Activated CD4-positive, alpha-beta memory T cell treated with anti-CD3 and anti-CD28 coated beads, Interleukin-2, amount 10 ng/mL, durations not matched to agents 7 days and 5 days (primary cell): ENCODE measurements around the gene EYS. TPM values are rescaled to one million over a fixed set of nuclear protein-coding genes. Genes with fewer than 3 reads are reported as not detected.
"Not testable (repeated sequence)": the region's sequence is repeated elsewhere in the genome, so short reads cannot be mapped to it uniquely, and the experiment has no call there.

Source experiments
- CTCF ChIA-PET: fragments of 350-600 bp; sonication (Branson Sonifier 250); formaldehyde crosslinking; loops from one replicate; lab custom pipeline; 2021; ENCODE audit warnings: antibody characterized with exemption, inconsistent platforms; lab: Charles Lee
- POLR2A ChIA-PET: fragments of 350-600 bp; sonication (Branson Sonifier 250); formaldehyde crosslinking; loops from one replicate; lab custom pipeline; 2021; ENCODE audit warnings: antibody characterized with exemption; lab: Charles Lee
- DNase-seq: peaks from one replicate; pipeline ENCODE4 v3.0.0-alpha.2; 2020
- H3K27ac Mint-ChIP-seq: one replicate; pipeline ENCODE4 v1.8.0; 2021; ENCODE audit warnings: mild to moderate bottlenecking, mixed read lengths
- H3K27me3 Mint-ChIP-seq: one replicate; pipeline ENCODE4 v1.8.0; 2021; ENCODE audit warnings: mixed read lengths
- H3K36me3 Mint-ChIP-seq: one replicate; pipeline ENCODE4 v1.8.0; 2021; ENCODE audit warnings: low read depth, mixed read lengths
- H3K4me1 Mint-ChIP-seq: one replicate; pipeline ENCODE4 v1.8.0; 2021; ENCODE audit warnings: mixed read lengths
- H3K4me3 Mint-ChIP-seq: one replicate; pipeline ENCODE4 v1.8.0; 2021; ENCODE audit warnings: mild to moderate bottlenecking, mixed read lengths
- H3K9me3 Mint-ChIP-seq: one replicate; pipeline ENCODE4 v1.8.0; 2021; ENCODE audit warnings: mixed read lengths
- total RNA-seq, 2 experiments: library from RNA; stranded (reverse); gene quantifications; one replicate each; pipeline ENCODE4 v1.2.3, GENCODE V29; 2021

Gene EYS
- total RNA-seq, 2 experiments from 2014 or later = not detected

DNA sequence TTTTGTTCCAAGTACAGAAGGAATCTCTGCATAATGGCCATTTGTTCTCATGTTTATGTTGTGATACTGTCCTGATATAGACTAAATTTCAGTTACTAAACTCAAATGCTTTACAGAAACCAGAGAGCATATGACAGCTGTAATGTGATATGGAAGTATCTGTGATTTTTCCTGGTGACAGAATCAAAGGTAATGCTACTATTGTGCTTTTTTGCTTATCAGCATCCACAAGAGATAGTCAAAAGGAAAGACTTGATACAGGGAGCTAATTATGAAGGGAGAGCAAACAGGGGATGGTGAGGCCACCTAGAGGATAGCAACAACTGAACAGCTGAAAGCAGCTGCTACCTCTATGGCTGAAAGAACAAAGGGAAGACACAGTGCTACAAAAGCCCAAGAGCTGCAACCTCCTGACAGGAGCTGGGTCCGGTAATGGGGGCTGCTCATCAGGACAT is 1890.0 kb downstream of the EYS start:
- H3K4me3 Mint-ChIP-seq = no peak overlapping the region
- H3K9me3 Mint-ChIP-seq = no peaks in the 10 kb centered on the region
- H3K27ac Mint-ChIP-seq = no peak overlapping the region
- H3K36me3 Mint-ChIP-seq = no peaks in the 10 kb centered on the region
- H3K27me3 Mint-ChIP-seq = peaks cover 7% of the 10 kb centered on the region
- no peaks in the 10 kb centered on the region for H3K4me1 Mint-ChIP-seq
- ChIA-PET POLR2A (no interaction called here), CTCF (no interaction called here)
- DNase-seq = no peak

DNA sequence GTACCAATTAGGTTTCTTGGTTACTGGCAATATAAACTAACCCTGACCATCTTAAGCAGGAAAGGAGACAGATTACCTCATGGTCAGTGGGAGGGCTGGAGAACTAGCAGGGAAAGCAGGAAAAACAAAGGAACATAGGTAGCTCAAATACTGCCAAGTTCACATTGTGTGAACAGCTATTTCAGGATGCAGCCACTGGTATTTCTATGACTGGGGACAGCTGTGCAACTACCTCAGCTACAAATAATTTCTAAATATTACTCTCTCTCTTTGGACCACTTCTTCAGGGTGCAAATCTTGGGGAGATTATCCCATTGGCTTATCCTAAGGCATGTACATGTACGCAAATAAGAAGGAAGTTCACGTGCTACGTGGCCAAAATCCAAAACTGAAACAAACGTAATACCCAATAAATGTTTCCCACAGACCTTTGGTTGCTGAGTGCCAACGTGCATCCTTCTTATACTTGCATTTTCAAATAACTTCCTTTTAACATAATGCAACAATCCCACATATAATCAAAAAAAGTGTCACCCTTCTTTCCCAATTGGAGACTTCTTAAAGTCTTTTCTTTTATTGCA is 1890.5 kb downstream of the EYS start:
- no peaks in the 10 kb centered on the region for H3K9me3 Mint-ChIP-seq
- H3K27ac Mint-ChIP-seq = no peak overlapping the region
- POLR2A ChIA-PET = no interaction called here
- H3K4me3 Mint-ChIP-seq = no peak overlapping the region
- CTCF ChIA-PET = interaction anchor here (1.0 kb wide), 1 partner anchor 14 kb away, joined by 3 read pairs; no protein-coding TSS in a partner anchor
- no peak for DNase-seq
- no peaks in the 10 kb centered on the region for H3K36me3 Mint-ChIP-seq
- H3K27me3 Mint-ChIP-seq = peaks cover 9% of the 10 kb centered on the region
- no peaks in the 10 kb centered on the region for H3K4me1 Mint-ChIP-seq

DNA sequence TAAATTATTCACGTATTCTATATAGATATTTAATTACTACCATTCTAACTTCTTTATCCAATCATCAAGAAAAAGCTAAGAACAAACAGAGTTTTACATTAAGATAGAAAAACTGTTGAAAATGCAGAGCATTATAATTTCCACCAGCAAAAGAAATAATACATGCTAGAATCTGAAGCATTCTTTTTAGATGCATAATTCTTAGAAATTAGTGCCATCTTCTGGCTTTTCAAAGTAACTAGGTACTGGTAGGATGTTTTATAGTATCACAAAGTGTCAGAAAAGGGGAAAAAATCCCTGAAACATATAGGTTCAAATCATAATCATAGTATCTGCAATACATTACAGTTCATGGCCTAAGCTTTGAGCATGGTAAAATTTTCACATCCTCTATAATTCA is 1892.6 kb downstream of the EYS start:
- no peak overlapping the region for H3K4me3 Mint-ChIP-seq
- POLR2A ChIA-PET = no interaction called here
- no peaks in the 10 kb centered on the region for H3K9me3 Mint-ChIP-seq
- CTCF ChIA-PET = interaction anchor here (0.5 to 1.1 kb wide), 2 partner anchors 11 to 179 kb away, joined by 3 to 4 read pairs; no protein-coding TSS in a partner anchor
- no peaks in the 10 kb centered on the region for H3K36me3 Mint-ChIP-seq
- no peak overlapping the region for H3K27ac Mint-ChIP-seq
- H3K4me1 Mint-ChIP-seq = no peaks in the 10 kb centered on the region
- peaks cover 6% of the 10 kb centered on the region for H3K27me3 Mint-ChIP-seq
- DNase-seq = no peak

DNA sequence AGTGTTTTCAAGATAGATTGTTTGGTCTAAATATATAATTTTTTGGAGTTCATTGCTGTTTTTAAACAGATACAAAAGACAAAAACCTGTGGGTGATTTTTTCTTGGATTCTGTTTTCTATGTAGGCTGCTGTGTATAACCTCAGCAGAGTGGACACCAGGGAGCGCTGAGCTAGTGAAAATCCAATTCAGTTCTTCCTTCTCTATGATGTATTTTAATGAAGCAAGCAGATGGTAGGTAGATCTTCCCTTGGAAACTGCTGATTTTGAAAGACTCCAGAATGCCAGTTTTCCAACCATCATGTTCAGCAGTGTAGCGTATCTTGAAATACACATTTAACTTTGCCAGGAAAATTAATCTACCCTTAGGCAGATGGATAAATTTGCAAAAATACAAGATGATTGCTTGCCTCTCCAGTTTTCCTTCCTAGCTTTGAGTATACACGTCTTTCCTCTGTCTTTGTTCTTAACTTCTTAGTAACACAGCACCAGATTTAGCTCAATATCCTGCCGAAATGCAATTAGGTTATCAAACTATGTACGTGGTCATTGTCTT is 1893.4 kb downstream of the EYS start:
- no peak for DNase-seq
- Mint-ChIP-seq H3K4me3 (no peak overlapping the region), H3K27me3 (peaks cover 6% of the 10 kb centered on the region), H3K27ac (no peak overlapping the region), H3K4me1 (no peaks in the 10 kb centered on the region), H3K9me3 (no peaks in the 10 kb centered on the region), H3K36me3 (no peaks in the 10 kb centered on the region)
- CTCF ChIA-PET = interaction anchor here (1.1 kb wide), 1 partner anchor 12 kb away, joined by 3 read pairs; no protein-coding TSS in a partner anchor
- POLR2A ChIA-PET = no interaction called here

DNA sequence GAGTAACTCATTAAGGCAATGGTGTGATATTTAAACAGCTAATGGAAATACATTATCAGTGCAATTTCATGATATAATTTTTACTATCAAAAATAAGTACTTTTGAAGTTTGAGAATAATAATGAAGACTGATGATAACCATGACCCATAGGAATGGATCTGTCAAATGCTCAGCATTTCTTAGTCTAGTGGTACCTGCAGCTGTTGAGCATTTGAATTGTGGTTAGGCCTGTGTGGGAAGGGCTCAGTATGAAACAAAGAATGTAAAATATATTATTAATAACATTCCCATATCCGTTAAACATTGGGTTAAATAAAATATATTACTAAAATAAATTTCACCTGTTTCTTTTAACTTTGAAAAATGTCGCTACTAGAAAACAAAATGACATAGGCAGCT is 1898.5 kb downstream of the EYS start:
- no peak for DNase-seq
- Mint-ChIP-seq H3K27me3 (peaks cover 6% of the 10 kb centered on the region), H3K36me3 (no peaks in the 10 kb centered on the region), H3K27ac (no peak overlapping the region), H3K9me3 (no peaks in the 10 kb centered on the region), H3K4me1 (peaks cover 1% of the 10 kb centered on the region), H3K4me3 (no peak overlapping the region)
- CTCF ChIA-PET = interaction anchor here (1.8 kb wide), 1 partner anchor 210 kb away, joined by 4 read pairs; no protein-coding TSS in a partner anchor
- POLR2A ChIA-PET = no interaction called here

DNA sequence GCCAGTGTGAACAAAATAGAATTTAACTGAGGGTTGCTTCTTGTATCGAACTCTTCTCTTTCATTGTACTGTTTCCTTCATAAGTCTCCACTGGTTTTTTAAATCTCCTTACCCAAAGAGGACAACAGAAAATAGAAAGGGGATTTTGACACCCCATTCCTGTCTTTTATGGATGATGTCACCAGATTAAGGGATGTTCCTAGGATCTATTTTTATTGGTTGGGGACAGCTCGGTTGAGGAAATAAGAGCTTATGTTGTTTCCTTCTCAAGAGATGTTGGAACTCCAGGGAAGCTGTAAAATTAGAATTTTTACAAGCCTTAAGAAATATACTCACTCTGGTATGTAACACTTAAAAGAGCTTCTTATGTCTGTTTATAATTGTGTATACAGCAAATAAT is 1900.0 kb downstream of the EYS start:
- no peak overlapping the region for H3K27ac Mint-ChIP-seq

DNA sequence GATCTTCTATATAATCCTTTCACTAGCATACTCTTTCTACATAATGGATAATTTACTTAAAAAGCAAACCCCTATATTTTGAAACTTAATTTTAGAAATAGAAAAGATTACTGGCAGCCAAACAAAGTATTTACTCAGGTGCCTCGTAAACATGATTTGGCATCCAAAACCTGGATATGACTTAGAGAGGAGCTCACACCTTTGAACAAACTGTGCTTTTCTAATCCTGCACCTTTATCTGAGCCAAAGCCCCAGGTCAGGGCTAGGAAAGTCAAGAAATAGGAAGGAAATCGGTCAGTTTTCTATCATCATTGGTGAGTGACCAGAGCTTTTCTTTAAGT is 1900.5 kb downstream of the EYS start:
- H3K36me3 Mint-ChIP-seq = no peaks in the 10 kb centered on the region
- ChIA-PET CTCF (no interaction called here), POLR2A (no interaction called here)
- no peak overlapping the region for H3K27ac Mint-ChIP-seq
- H3K4me1 Mint-ChIP-seq = peaks cover 1% of the 10 kb centered on the region
- no peak overlapping the region for H3K4me3 Mint-ChIP-seq
- H3K9me3 Mint-ChIP-seq = no peaks in the 10 kb centered on the region
- peaks cover 4% of the 10 kb centered on the region for H3K27me3 Mint-ChIP-seq
- DNase-seq = no peak

More for the DNA sequence above, 1900.0 kb downstream of the EYS start:
- Mint-ChIP-seq H3K4me3 (no peak overlapping the region), H3K9me3 (no peaks in the 10 kb centered on the region), H3K27me3 (peaks cover 6% of the 10 kb centered on the region), H3K4me1 (peaks cover 1% of the 10 kb centered on the region), H3K36me3 (no peaks in the 10 kb centered on the region)
- CTCF ChIA-PET = interaction anchor here (1.8 kb wide), 1 partner anchor 209 kb away, joined by 4 read pairs; no protein-coding TSS in a partner anchor
- POLR2A ChIA-PET = no interaction called here
- DNase-seq = no peak

DNA sequence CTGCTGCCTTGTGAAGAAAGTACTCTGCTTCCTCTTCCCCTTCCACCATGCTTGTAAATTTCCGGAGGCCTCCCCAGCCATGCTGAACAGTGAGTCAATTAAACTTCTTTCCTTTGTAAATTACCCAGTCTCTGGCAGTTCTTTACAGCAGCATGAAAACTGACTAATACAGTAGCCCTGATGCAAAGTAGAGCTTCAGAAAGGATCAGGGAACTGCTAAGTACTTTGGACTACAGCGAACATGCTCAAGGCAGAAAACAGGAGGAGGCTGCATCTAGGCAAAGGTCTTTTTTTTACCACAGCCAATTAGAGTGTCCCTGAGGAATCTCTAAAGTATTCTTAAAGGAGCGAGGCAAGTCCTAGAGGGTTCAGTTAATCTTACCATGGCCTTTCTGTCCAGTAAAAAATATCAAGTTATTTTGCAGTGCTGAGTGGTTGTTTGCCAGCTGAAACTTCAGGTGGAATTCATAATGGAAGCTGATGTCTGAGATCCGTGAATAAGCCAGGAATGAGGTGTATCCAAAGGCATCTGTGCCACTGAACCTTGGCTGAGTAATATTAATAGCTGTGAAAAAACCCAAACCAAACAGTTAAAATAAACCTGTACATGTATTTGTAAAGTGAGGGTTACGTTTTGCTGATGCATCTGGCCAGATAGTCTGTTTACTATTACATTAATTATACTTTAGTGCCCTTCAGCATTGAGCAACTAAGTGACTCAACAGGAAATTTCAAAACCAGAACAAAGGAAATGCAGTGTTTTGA is 1901.0 kb downstream of the EYS start:
- peaks cover 1% of the 10 kb centered on the region for H3K4me1 Mint-ChIP-seq
- ChIA-PET POLR2A (no interaction called here), CTCF (no interaction called here)
- no peak overlapping the region for H3K27ac Mint-ChIP-seq
- no peak overlapping the region for H3K4me3 Mint-ChIP-seq
- H3K27me3 Mint-ChIP-seq = peaks cover 3% of the 10 kb centered on the region
- no peaks in the 10 kb centered on the region for H3K36me3 Mint-ChIP-seq
- no peaks in the 10 kb centered on the region for H3K9me3 Mint-ChIP-seq
- no peak for DNase-seq

DNA sequence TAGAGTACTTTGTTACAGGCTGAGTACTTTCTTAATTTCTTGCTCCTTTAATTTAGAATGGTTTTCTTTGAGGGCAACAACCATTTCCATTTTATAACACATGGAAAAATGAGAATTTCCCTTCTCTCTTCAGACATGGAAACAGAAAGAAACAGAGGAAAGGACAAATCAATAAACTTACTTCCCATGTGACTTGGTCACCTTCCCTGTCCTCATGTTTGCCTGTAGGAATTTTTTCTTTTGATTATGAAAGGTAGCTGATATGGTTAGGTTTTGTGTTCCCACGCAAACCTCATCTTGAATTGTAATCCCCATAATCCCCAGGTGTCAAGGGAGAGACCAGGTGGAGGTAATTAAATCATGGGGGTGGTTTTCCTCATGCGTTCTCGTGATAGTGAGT is 1901.7 kb downstream of the EYS start:
- POLR2A ChIA-PET = no interaction called here
- Mint-ChIP-seq H3K36me3 (no peaks in the 10 kb centered on the region), H3K27ac (no peak overlapping the region), H3K27me3 (peaks cover 3% of the 10 kb centered on the region), H3K4me3 (no peak overlapping the region), H3K9me3 (no peaks in the 10 kb centered on the region), H3K4me1 (peaks cover 1% of the 10 kb centered on the region)
- no peak for DNase-seq
- CTCF ChIA-PET = no interaction called here

DNA sequence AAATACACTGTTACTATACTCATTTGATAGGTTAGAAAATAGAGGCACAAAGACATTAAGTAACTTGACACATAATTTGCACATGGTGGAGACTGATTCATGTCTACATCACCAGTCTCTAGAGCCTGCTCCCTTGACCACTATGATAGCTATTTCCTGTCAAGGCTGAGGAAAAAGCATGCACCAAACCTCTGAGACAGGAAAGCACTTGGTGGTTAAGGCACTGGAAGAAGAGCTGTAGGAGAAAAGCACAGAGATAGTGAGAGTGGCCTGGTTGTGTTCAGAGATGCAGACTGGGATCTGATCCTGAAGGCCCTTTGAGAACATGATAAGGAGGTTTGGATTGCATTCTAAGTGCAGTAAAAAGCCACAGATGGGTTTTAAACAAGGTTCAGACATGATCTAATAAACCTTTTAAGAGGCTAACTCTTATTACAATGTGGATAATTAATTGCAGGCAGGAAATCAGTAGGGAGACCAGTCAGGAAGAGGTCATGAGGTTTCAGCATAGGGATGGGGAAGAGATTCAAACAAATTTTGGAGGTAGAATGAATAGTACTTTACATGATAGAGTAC is 1902.6 kb downstream of the EYS start:
- ChIA-PET CTCF (interaction anchor here (3.8 kb wide), 1 partner anchor 452 kb away, joined by 16 read pairs; no protein-coding TSS in a partner anchor), POLR2A (no interaction called here)
- H3K27ac Mint-ChIP-seq = no peak overlapping the region

DNA sequence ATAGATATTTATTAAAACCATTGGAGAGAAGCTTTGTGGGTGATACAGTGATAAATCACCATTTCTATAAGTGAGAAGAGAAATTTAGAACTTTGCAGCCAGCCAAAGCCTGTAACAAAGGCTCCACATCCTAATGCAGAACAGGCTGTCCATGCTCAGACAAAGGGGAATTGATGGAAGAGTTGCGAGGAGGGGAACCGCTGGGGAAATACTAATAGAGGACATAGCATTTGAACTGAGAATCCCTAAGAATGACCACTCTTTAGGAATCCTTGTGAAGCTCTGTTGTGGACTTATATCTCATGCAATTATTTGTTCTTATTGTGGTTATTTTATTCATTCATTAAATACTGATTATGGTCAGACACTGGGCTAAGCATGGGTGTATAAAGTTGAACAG is 1903.7 kb downstream of the EYS start:
- POLR2A ChIA-PET = no interaction called here
- no peak overlapping the region for H3K27ac Mint-ChIP-seq
- H3K36me3 Mint-ChIP-seq = no peaks in the 10 kb centered on the region
- H3K27me3 Mint-ChIP-seq = peaks cover 4% of the 10 kb centered on the region
- no peak overlapping the region for H3K4me3 Mint-ChIP-seq
- peaks cover 1% of the 10 kb centered on the region for H3K4me1 Mint-ChIP-seq
- CTCF ChIA-PET = interaction anchor here (3.8 kb wide), 1 partner anchor 451 kb away, joined by 16 read pairs; no protein-coding TSS in a partner anchor
- no peak for DNase-seq
- H3K9me3 Mint-ChIP-seq = no peaks in the 10 kb centered on the region

More for the DNA sequence above, 1902.6 kb downstream of the EYS start:
- DNase-seq = no peak
- Mint-ChIP-seq H3K4me3 (no peak overlapping the region), H3K36me3 (no peaks in the 10 kb centered on the region), H3K4me1 (peaks cover 1% of the 10 kb centered on the region), H3K27me3 (peaks cover 3% of the 10 kb centered on the region), H3K9me3 (no peaks in the 10 kb centered on the region)

DNA sequence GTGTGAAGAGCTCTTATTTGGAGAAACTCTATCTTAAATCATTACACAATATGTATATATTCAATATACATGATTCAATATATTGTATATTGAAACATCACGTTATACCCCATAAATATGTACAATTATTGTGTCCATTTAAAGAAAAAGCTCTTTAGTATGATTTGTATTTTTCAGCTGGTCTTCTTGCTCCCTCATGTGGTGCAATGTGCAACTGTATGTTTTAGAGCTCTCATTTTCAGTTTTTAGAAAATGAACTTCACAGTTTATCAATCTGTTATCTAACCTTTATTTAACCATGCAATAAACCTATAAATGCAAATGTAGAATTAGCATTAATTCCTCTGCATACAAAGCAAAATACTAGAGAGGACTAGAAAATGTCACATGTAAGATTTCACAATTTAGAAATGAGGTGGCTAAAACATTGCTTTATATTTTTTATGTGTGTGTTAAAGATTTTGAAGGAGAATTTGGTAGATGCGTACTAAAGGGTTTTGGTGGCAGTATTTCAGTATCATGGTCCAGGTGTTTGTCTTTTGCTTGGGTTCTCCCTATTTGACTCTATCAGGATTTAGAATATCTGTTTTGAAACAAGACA is 1904.3 kb downstream of the EYS start:
- ChIA-PET POLR2A (no interaction called here), CTCF (interaction anchor here (1.1 to 3.8 kb wide), 3 partner anchors 13 to 495 kb away, joined by 3 to 16 read pairs (median 4); no protein-coding TSS in a partner anchor)
- DNase-seq = no peak
- Mint-ChIP-seq H3K27ac (no peak overlapping the region), H3K9me3 (no peaks in the 10 kb centered on the region), H3K36me3 (no peaks in the 10 kb centered on the region), H3K27me3 (peaks cover 2% of the 10 kb centered on the region), H3K4me1 (peaks cover 1% of the 10 kb centered on the region), H3K4me3 (no peak overlapping the region)

DNA sequence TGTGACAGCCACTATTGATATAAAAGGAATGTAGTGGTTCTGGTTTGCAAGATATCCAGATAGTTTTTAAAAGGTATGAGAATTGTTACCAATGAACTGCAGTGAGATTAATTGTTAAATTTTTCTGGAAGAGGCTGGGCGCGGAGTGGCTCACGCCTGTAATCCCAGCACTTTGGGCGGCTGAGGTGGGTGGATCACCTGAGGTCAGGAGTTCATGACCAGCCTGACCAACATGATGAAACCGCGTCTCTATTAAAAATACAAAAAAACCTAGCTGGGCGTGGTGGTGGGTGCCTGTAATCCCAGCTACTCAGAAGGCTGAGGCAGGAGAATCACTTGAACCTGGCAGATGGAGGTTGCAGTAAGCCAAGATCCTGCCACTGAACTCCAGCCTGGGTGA is 1906.6 kb downstream of the EYS start:
- H3K4me3 Mint-ChIP-seq, H3K9me3 Mint-ChIP-seq, H3K27me3 Mint-ChIP-seq, POLR2A ChIA-PET, CTCF ChIA-PET, DNase-seq, H3K4me1 Mint-ChIP-seq, H3K36me3 Mint-ChIP-seq, H3K27ac Mint-ChIP-seq: not testable (repeated sequence)
